ENCODE results near the gene GTF2H2.
"Not testable (repeated sequence)": the region's sequence is repeated elsewhere in the genome, so short reads cannot be mapped to it uniquely, and the experiment has no call there.

GTF2H2 gene

GRCh38 chr5:71011194-71011792, 56.2 kb downstream of the GTF2H2 start:
- DNase-seq (ENCODE audit: low read depth) = no peak

DNA sequence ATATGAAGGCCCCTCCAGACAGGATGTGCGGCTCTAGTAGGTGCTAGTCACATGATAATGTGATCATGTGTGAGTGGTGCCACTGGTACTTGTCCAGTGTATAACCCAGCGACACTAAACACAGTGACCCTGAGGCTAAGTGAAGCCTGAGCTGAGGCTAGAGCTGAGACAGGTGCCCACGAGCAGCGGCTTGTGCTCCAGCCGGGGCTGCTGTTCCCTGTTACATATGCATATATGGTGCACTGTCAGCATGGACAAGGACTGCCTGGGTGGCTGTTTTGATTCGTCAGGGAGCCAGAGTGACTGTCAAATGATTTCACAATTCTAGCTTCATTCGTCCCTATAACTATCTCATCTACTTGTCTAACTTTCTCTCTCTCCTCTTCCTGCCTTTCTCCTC, 60.5 kb downstream of the GTF2H2 start:
- not testable (repeated sequence) for DNase-seq (ENCODE audit: low read depth)
